Stimulated activated CD8-positive, alpha-beta memory T cell treated with anti-CD3 and anti-CD28 coated beads, Interleukin-4, amount 100 ng/mL, for 48 hours (primary cell): ENCODE results near the gene SYT7.
"Not testable (repeated sequence)": the region's sequence is repeated elsewhere in the genome, so short reads cannot be mapped to it uniquely, and the experiment has no call there.

Experiments used
- DNase-seq: peaks from one replicate; pipeline ENCODE4 v3.0.0-alpha.2; 2020

SYT7 gene

GRCh38 chr11:61494381-61494961 lies 86.4 kb downstream of the SYT7 start:
- no peak for DNase-seq

GRCh38 chr11:61491736-61492395 lies 89.0 kb downstream of the SYT7 start:
- DNase-seq: no peak

GRCh38 chr11:61489833-61490721 lies 90.8 kb downstream of the SYT7 start:
- no peak for DNase-seq

DNA sequence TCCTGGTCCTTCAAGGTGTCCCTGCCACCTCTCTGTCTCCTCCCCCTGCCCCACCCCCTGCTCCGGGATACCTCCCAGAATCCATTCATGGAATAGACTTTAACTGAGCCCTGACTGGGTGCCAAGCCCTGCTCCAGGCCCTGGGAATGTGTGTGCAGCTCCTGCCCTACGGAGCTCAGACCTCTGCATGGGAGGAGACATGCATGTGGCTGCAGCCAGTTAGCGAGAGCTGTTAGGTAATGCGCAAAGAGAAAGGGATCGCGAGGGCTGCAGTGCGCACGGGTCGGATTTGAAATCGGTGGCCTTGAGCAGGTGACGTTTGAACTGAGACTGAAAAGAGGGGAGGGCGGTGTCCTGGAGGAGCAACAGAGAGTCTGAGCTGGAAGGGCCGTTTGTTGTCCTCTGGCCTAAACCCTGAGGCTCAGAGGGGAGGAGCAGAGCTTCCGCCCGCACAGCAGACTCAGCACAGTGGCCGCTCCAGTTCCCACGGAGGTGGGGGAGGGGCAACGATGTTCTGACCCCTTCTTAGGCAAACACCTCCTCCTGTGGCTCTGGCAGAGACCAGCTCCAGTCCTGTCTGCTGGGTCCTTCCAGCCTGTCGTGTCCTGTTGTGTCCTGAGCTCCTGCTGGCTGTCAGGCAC lies 92.1 kb downstream of the SYT7 start:
- no peak for DNase-seq

- DNase-seq: no peak
Measured at GRCh38 chr11:61487342-61488025, 93.4 kb downstream of the SYT7 start.

- no peak for DNase-seq
Measured at GRCh38 chr11:61486779-61487178, 94.1 kb downstream of the SYT7 start.

GRCh38 chr11:61486011-61486620 lies 94.8 kb downstream of the SYT7 start:
- no peak for DNase-seq

DNA sequence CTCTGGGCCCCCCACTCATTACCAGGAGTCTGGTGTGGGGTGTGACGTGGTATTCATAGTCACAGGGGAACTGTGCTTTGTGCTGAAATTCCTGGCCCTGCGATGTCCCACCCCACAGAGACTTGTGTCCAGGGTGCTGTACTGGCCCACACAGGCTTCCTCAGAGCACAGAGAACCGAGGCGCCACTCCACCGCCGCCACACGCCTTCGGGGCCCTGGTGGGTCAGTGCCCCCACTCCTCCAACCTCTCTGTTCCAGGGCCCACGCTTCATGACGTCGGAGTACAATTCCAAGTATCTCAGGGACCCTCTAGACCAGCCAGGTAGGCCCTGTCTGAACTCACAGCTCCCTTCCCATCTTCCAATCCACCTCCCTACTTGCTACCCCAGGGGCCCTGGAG lies 95.8 kb downstream of the SYT7 start:
- no peak for DNase-seq

DNA sequence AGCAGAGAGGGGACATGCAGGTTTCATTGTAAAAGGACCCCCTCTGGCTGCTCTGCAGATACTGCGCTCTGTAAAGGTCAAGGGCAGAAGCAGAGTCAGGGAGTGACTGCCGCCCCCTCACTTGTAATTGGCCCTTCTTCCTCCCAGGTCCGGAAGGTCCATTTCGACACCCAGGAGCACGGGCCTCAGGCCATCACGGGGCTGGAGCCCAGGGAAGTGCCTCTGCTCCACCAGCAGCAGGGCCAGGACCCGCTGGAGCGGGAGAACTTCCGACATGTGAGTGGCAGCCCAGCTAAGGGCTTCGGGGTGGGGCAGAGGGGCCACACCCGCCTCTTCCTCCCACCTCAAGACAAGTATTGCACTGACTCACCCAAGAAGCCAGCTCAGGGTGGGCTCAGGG lies 96.3 kb downstream of the SYT7 start:
- no peak for DNase-seq

GRCh38 chr11:61482513-61482912 lies 98.4 kb downstream of the SYT7 start:
- peak; percentile 63 for DNase-seq

- no peak for DNase-seq
Measured at GRCh38 chr11:61481806-61482205, 99.1 kb downstream of the SYT7 start.

DNA sequence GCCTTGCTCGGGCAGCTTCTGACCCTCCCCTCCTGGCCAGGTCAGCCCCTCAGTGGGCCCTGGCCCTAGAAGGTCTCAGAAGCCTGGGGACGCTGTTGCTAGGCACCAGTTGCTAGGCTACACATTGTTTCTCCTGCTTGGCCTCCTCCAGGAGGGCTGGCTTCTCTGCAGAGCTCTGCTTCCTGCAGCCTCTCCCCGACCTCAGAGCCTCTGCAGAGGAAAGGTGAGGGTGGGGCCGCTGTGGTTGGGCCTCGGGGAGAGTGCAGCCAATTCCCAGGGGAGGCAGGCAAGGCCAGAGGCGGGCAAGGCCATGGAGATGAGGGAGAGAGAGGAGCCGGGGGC lies 99.9 kb downstream of the SYT7 start:
- DNase-seq: no peak

DNA sequence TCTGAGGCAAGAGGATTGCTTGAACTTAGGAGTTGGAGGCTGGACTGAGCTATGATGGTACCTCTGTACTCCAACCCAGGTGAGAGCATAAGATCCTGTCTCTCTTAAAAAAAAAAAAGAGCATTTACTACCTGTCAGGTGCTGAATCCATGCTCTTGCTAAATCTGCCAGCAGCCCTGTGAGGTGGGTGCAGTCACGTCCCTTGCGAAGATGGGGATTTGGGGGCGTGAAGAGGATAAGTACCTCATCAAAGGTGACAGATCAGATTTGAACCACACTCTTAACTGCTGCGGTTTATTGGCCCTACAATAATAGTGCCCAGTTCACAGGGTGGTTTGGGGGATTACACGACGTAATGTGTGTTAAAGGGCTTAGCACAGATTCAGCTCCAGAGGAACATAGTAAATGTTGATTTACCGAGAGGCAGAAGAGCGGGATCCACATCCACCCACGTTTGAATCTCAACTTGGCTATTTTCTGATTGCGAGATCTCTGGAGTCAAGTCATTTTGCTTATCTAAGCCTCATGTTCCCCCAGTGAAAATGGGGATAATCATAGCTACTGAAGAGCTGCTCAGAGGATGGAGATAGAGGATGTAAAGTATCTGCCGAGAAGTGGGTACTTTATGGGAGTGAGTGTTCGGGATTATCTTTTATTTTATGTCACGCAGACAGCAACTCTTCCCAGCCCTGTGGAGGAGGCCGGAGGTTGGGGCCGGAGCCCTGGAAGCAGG lies 100.4 kb downstream of the SYT7 start:
- no peak for DNase-seq

GRCh38 chr11:61479360-61480058 lies 101.4 kb downstream of the SYT7 start:
- not testable (repeated sequence) for DNase-seq

GRCh38 chr11:61477727-61478148 lies 103.1 kb downstream of the SYT7 start:
- peak; percentile 77 for DNase-seq

DNA sequence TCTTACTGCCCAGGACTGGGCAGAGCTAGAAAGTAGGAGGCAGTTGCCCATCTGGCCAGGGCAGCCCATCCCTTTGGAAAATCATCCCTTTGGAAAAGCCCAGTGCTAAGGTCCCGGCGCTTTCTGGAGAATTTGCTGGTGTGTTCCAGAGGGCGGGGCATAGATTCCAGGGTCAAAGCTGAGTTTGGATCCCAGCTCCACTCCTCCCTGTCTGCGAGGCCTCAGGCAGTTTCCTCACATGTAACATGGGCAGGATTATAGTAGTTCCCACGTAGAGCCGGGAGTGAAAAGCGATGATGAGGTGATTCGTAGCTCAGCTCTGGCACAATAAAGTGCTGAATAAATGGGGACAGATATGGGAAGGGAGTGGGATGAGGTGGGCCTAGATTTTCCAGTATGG lies 103.8 kb downstream of the SYT7 start:
- no peak for DNase-seq

DNA sequence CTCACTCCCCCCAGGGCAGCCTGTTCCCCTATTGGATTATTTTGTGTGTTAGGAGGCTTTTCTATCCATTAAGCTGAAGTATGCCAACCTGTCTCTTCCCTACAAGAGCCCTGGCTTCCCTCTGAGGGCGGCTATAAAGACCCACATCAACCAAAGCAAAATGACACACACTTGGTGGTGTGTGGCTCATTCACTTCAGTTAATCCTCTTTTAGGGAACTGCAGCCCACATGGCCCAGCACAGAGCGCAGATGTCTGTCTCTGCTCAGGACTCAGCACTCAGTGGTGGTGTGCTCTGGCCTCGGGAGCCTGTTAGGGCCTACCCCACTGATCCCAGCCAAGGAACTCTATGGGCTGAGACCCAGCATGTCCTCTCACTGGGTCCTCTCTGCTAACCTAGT lies 104.5 kb downstream of the SYT7 start:
- DNase-seq: no peak

- DNase-seq: no peak
Measured at GRCh38 chr11:61475433-61475832, 105.4 kb downstream of the SYT7 start.

- DNase-seq: no peak
Measured at GRCh38 chr11:61474013-61474643, 106.7 kb downstream of the SYT7 start.

DNA sequence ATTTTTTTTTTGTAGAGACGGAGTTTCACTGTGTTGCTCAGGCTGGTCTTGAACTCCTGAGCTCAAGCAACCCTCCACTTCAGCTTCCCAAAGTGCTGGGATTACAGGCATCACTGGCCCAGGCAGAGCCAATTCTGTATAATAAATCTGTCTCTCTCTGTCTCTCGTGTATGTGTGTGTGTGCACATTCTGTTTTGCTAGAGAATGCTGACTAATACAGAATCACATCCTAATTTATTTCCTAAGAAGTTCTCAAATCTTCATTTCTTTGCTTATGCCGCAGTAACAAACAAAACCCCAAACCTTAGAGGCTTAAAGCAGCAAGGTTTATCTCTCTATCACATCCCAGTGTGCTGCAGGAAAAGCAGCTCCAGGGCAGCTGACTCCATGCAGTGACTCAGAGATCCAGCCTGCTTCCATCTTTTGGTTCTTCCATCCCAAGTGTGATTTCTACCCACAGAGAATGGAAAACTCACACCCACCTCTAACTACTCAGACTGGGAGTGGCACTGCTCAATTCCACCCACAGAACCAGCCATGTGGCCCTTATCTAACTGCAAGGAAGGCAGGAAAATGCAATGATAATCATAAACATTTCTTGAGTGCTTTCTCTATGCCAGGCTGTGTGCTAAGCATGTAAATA lies 107.4 kb downstream of the SYT7 start:
- DNase-seq: no peak
